Measurements from ENCODE around the gene BBS10.
"Not testable (repeated sequence)": the region's sequence is repeated elsewhere in the genome, so short reads cannot be mapped to it uniquely, and the experiment has no call there.

DNA sequence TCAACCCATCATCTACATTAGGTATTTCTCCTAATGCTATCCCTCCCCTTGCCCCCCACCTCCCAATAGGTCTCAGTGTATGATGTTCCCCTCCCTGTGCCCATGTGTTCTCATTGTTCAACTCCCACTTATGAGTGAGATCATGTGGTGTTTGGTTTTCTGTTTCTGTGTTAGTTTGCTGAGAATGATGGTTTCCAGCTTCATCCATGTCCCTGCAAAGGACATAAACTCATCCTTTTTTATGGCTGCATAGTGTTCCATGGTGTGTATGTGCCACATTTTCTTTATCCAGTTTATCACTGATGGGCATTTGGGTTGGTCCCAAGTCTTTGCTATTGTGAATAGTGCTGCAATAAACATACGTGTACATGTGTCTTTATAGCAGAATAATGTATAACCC, 28.7 kb upstream of the BBS10 start:
- TF ChIP-seq POLR2AphosphoS5 (IDR thresholded peaks at IDR 0.05): not testable (repeated sequence)
- TF ChIP-seq, protein P1, sequence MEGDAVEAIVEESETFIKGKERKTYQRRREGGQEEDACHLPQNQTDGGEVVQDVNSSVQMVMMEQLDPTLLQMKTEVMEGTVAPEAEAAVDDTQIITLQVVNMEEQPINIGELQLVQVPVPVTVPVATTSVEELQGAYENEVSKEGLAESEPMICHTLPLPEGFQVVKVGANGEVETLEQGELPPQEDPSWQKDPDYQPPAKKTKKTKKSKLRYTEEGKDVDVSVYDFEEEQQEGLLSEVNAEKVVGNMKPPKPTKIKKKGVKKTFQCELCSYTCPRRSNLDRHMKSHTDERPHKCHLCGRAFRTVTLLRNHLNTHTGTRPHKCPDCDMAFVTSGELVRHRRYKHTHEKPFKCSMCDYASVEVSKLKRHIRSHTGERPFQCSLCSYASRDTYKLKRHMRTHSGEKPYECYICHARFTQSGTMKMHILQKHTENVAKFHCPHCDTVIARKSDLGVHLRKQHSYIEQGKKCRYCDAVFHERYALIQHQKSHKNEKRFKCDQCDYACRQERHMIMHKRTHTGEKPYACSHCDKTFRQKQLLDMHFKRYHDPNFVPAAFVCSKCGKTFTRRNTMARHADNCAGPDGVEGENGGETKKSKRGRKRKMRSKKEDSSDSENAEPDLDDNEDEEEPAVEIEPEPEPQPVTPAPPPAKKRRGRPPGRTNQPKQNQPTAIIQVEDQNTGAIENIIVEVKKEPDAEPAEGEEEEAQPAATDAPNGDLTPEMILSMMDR (IDR thresholded peaks at IDR 0.05 in 8 of 11, conservative IDR thresholded peaks at IDR 0.05 in 3 of 11): not testable (repeated sequence)
